Islet precursor cell (in vitro differentiated cells): ENCODE data around the gene GLB1L.
"Not testable (repeated sequence)": the region's sequence is repeated elsewhere in the genome, so short reads cannot be mapped to it uniquely, and the experiment has no call there.

Source experiments
- DNase-seq: peaks from one replicate; pipeline ENCODE4 v3.0.0-alpha.2; 2018

Gene GLB1L

GRCh38 chr2:219204425-219205164, 40.6 kb downstream of the GLB1L start:
- DNase-seq: no peak

DNA sequence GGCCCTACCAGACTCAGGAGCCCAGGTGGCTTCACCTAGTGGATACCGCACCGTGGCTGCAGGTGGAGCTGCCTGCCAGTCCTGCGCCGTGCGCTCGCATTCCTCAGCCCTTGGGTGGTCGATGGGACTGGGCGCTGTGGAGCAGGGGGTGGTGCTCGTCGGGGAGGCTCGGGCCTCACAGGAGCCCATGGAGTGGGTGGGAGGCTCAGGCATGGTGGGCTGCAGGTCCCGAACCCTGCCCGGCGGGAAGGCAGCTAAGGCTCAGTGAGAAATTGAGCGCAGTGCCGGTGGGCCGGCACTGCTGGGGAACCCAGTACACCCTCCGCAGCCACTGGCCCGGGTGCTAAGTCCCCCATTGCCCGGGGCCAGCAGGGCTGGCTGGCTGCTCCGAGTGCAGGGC, 43.9 kb downstream of the GLB1L start:
- DNase-seq: not testable (repeated sequence)

GRCh38 chr2:219200502-219201326, 44.5 kb downstream of the GLB1L start:
- DNase-seq: not testable (repeated sequence)

DNA sequence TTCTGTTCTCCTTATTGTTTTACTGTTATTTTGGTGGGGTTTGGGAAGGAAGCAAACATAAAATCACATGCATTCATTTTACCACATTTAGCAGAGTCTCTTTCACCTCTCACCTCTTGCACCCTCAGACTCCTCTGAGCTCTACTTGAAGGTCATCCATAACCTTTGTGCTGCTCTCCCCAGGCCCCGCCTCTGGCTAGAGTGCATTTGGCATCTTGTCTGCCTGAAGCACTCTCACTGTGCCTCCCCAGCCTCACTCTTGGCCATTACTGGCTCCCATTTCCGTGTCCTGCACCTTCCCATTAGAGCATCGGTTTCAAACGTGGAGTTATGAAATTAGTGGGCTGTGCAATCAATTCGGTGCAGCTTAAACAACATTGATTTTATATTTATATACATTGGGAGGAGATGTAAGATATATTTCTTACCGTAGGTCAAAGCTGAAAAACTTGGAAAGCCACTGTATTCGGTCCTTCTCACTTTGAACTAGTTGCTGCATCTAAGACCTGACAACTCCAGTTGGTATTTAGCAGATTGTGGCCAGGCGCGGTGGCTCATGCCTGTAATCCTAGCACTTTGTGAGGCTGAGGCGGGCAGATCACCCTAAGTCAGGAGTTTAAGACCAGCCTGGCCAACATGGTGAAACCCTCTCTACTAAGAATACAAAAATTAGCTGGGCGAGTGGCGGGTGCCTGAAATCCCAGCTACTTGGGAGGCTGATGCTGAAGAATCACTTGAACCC, 45.6 kb downstream of the GLB1L start:
- no peak for DNase-seq

DNA sequence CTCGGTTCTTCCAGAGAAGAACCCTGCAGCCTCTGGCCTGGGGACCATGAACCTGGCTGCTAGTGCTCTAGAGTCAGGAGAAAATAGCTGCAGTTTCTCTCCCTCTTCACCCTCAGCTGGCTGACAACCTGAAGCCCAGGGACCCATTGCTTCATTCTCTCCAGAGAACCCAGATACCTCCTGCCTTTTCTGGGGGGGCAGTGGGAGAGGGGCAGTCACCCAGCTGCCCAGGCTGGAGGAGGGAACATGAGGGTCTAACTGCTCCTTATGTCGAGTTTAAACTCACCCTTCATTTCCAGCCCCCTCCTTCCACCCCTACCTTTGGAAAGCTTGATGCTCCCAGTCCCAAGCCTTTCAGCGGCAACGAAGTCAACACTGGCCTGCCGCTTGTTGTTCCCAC, 46.3 kb downstream of the GLB1L start:
- DNase-seq: no peak

GRCh38 chr2:219197388-219197787, 47.9 kb downstream of the GLB1L start:
- no peak for DNase-seq

DNA sequence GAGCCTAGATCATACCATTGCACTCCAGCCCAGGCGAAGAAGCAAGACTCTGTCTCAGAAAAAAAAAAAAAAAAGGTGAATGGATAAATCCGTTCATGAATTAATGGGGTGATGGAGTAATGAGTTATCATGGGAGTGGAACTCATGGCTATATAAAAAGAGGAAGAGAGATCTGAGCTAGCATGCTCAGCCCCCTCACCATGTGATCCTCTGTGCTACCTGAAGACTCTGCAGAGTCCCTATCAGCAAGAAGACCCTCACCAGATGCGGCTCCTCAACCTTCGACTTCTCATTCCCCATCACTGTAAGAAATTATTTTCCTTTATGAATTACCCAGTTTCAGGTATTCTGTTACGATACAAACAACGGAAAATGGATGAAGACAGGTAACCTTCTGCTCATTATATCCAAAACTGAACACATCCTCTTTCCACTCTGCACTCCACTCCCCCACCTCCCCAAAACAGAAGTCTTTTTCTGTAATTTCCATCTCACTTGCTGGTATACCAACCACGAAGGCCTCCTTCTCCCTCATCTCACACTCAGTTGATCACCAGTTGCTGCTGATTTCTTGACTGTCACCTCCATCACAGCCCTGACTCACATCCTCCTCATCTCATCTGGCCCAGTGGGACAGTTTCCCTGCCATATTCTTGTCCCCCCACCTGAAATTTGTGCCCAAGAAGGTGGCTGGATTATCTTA, 58.3 kb downstream of the GLB1L start:
- DNase-seq: no peak
